RCC 7860 (cell line): ENCODE data around the gene ACVR1C.

ENCODE experiments used
- DNase-seq: peaks from one replicate; pipeline ENCODE4 v3.0.0-alpha.2; 2015; ENCODE audit warnings: low spot score
- FAIRE-seq: peaks from 2 replicates; lab custom pipeline; 2012; peaks lifted over from hg19 to GRCh38; lab: Jason Lieb, UNC

Gene ACVR1C

DNA sequence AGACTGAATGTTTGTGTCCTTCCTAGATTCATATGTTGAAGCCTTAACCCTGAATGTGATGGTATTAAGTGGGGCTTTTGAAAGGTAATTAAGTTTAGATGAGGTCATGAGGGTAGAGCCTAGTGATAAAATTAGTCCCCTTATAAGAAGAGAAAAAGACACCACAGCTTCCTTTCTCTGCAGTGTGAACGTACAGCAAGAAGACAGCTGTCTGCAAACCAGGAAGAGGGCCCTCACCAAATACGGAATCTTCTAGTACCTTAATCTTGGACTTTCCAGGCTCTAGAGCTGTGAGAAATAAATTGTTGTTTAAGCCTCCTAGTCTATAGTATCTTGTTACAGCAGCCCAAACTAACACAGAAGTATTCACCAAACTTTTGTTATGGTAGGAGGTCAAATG lies 127.6 kb downstream of the ACVR1C start:
- FAIRE-seq (no peak), DNase-seq (no peak)

- DNase-seq (no peak), FAIRE-seq (no peak)
These were observed 128.3 kb downstream of the ACVR1C start for GRCh38 chr2:157500334-157500733.

GRCh38 chr2:157498483-157498882 lies 130.2 kb downstream of the ACVR1C start:
- DNase-seq (no peak), FAIRE-seq (no peak)

GRCh38 chr2:157497638-157498314 lies 130.9 kb downstream of the ACVR1C start:
- peak; percentile 54 for FAIRE-seq
- peak; percentile 44 for DNase-seq

- FAIRE-seq: no peak
- DNase-seq: peak; percentile 35
These were observed 136.4 kb downstream of the ACVR1C start for GRCh38 chr2:157492189-157492773.

DNA sequence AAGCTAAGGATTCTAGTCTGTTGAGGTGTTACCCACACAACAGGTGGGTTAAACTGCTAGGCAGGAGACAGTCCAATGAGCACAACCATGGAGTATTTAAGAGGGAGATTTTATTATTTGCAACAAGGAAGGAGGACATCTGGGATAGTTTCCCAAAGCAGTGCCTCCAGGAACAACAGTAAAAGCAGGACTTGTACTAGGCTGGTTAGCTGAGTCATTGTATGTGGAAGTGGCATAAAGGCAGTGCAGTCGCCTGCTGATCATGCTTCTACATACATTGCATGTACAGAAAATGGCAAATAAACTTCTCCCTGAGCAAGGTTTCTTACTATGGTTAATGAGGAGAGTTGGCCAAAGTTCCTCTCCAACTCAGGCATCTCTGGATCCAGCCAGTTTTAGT lies 138.7 kb downstream of the ACVR1C start:
- no peak for DNase-seq
- no peak for FAIRE-seq

DNA sequence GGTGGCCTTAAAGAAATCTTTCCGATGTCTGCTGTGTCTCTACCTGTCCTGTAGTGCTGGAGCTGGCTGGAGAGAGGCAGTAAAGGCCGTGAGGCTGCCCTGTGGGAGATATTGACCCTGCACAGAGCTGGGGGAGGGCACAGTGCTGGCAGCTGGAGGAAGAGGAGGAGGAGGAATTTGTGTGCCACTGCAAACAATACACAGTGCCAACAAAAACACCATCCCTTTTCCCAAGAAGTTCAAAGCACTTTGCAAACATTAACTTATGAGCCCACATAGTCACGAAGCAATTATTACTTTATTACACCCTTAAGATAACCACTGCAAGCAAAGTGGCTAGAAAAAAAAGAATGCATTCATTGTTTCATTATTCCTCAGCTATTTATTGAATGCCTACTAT lies 139.8 kb downstream of the ACVR1C start:
- FAIRE-seq (no peak), DNase-seq (no peak)

DNA sequence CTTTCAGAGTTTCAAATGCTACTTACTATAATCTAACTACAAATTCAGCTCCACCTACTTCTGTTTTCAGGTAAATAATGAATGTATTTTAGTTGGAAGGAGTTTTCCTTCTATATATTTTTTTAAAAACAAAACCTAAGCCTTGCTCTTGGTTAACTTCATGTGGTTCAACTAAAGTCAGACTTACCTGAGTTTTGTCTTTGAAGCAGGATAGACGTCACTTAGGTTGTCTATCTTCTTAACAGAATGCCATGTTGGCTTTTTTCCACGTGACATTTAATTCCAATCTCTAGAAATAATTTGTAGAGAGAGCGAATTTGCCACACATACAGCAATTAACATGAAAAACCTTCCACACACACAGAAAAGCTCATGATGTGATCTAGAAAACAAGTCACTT lies 140.9 kb downstream of the ACVR1C start:
- DNase-seq: no peak
- FAIRE-seq: no peak

GRCh38 chr2:157487271-157487610 lies 141.4 kb downstream of the ACVR1C start:
- DNase-seq: no peak
- FAIRE-seq: no peak

- DNase-seq: no peak
- FAIRE-seq: no peak
These were observed 141.9 kb downstream of the ACVR1C start for GRCh38 chr2:157486596-157487270.

- FAIRE-seq (no peak), DNase-seq (no peak)
These were observed 148.3 kb downstream of the ACVR1C start for GRCh38 chr2:157480182-157480961.

GRCh38 chr2:157479081-157480027 lies 149.3 kb downstream of the ACVR1C start:
- DNase-seq (no peak), FAIRE-seq (no peak)

- DNase-seq (no peak), FAIRE-seq (no peak)
These were observed 150.7 kb downstream of the ACVR1C start for GRCh38 chr2:157477919-157478318.

DNA sequence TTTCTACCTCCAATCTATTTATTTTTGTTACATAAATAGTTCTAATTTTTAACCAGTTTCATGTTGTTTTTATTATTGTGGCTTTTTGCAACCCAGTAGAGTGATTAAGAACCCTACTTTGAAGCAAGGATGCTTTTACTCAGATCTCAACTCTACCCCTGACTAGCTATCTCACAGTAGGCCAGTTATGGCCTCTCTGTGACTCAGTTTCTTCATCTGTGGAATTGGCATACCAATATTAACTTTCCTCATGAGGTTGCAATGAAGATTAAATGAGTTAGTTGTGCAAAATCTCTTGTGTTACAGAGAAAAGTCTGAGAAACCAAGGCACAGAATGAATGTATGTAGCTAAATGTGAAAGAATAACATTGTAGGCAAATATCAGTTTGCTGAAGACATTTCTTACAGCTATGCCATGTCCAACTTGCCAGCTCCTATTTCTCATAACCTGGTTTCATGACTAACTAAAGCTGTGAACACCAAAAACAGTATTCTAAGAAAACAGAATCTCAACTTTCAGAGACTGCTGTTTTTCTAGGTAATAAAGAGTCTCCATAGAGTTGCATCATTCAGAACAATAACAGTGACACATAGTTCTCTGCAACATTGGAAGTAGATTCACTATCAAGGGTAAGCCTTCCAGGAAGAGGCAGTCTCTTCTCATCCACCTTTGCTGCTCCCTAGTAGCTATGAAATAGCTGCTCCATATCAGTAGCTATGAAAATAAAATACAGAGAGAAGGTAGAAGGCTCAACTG lies 151.5 kb downstream of the ACVR1C start:
- FAIRE-seq: no peak
- DNase-seq: no peak
